HG03460 (cell line): Measurements from ENCODE around the gene ARAP1.

Source experiments
- ATAC-seq: cut with Tn5 transposase; IDR thresholded peaks from one replicate; pipeline ENCODE4 v1.9.1; 2021; ENCODE audit not compliant: unreplicated experiment

Gene ARAP1

DNA sequence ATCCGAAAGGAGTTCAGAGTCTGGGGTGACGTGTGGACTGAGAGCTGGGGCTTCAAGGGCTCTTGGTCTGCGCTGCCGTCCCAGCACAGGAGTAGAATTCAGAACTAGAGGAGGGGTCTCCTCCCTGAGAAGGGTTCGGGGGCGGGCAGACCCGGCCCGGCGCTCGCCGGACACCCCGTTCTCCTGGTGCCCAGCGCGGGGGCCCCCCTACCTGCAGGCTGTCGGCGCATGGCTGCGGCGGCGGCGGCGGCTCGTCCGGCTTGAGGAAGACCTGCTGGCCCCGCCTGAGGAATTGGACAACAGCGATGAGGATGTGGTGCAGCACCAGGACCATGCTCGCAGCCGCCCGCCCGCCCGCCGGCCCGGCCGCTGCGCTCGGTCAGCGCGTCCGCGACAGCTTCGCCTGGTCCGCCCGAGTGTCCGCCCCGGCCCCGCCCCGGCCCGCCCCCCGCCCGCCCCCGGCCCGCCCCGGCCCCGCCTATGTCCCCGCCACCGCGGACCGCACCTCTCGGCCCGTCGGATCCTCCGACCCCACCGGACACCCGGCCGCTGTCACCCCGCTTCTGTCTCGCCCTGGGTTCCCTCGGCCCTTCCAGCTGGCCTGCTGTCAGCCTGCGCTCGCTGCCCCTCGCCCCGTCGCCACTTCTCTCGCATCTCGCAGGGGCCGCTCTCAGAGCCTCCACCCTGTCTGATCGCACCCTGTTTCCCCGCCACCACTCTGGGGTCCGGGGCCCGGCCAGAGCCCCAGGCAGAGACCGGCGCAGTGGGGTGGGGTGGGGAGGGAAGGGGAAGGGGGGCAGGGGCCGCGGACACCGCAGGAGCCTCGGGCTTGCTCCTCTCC lies 109.9 kb downstream of the ARAP1 start:
- ATAC-seq = no peak

DNA sequence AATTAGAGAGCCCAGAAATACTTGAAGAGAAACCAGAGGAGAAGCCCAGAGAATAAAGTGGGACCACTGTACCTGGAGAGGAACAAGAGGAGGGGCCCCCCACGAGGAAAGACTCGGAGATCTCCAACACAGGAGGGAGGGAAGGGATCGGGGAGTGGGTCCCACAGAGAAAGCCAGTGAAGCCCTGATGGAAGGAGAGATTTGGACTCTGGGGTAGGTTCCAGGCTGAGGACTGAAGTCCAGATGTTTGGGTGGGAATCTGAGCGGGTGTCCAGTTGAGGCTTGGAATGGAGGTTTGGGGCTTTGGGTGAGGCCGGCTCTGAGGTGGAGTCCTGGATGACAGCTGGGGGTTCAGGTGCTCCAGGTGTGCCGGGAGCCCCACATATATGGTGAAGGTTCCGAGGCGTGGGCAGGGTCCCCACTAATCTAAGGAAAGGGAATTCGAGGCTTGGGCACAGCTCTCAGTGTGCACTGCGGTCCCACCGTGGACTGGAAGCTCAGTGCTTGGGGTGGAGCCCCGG lies 110.6 kb downstream of the ARAP1 start:
- ATAC-seq = no peak

DNA sequence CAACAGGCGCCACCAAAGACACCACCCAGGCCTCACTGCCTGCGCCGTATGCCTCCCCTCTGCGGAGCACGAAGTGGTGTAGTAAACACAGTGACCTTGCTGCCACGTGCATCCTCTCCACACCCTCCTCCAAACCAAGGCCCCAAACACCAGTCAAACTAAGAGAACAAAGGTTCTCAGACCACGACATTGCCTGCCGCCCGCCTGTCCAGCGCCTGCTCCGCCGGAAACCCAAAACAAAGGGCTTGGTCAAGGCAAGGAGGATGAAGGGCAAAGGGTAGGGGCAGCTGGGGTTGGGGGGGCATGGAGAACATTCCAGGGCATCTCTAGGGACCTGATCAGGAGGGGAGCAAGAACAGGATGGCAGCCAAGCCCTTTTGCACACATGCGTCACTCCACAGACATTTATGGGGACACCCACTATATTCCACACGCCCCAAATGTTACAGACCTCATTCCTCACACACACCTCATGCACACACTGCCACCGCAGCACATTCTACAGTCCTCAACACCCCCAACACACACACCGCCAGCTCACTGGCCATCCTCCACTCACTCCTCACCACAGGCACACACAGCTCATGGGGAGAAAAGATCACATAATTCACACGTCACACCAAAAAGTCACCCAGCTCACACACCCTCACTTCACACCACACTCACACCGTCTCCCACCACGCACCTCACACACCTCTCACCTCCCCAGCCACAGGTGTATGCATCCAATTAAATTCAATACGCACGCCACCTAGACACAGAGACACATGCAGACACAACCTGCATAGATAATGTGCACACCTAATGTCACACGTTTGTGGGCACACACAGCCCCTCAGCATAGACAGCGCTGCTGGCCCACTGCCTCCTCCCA lies 112.5 kb downstream of the ARAP1 start:
- no peak for ATAC-seq

DNA sequence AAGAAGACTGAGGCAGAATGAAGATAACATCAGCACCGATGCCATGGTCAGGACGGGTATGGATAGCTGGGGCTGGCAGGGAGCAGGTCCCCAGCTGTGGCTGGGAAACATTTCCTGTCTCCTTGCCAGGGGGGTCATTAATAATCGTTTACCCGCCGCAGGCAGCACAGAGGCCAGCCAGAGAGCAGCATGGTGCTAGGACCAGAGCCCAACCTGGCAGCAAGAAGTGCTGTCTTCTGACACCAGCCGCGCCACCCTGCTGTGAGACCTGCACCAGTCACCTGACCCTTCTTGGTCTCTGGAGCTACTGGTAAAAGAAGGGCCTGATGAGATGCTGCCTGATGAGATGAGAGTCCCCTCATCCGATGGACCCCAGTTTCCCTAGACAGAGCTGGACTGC lies 114.3 kb downstream of the ARAP1 start:
- ATAC-seq = no peak

DNA sequence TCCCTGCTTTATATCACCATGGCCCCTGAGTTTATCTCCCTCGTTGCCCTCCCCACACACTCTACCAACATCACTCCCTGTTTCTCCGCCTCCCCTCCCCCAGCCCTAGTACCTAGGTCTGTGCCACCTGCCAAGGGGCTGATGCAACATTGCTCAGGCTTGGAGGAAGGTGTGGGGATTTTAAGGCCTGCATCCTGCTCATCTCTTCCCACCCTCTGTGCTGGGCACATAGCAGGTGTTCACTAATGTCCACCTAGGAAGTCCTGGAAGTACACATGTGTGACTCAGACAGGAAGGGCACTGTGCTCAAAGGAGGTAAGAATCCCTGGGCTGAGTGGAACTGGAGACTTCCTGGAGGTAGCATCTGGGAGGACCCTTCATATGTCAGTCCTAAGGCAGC lies 115.0 kb downstream of the ARAP1 start:
- no peak for ATAC-seq

DNA sequence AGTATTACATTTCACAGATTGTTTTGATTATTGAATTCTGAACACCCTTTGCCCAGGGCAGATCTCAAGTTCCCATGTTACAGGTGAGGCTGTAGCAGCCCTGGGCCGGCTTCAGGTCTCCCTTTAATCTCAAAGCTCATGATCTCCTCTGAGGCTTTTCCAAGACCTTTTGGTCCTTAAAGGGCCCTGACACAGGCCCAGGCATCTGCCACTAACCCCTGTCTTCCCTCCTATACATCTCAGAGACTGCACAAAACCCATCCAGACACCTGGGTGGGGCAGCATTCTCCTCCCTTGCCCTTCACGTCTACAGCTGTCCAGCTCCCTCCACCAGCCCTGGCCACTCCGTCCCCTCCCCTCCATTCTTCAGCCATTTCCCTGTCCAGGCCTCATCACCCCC lies 115.8 kb downstream of the ARAP1 start:
- no peak for ATAC-seq

DNA sequence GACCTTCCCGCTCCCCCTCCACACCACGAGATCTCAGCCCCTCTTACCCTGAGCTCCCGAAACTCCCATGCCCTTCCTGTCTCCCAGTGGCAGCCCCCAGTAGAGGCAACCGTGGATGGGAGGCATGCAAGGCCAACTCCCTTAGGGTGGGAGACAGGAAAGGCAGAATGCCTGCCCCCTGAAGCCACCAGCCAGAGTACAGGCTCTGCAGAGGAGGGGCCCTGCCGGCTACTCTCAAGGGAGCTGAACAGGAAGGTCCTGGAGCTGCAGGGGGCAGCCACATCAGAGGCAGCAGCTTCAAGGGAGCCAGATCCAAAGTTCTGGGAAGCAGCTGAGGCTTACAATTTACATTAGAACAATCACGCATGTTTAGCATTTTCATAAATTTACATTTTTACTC lies 116.3 kb downstream of the ARAP1 start:
- ATAC-seq = no peak

DNA sequence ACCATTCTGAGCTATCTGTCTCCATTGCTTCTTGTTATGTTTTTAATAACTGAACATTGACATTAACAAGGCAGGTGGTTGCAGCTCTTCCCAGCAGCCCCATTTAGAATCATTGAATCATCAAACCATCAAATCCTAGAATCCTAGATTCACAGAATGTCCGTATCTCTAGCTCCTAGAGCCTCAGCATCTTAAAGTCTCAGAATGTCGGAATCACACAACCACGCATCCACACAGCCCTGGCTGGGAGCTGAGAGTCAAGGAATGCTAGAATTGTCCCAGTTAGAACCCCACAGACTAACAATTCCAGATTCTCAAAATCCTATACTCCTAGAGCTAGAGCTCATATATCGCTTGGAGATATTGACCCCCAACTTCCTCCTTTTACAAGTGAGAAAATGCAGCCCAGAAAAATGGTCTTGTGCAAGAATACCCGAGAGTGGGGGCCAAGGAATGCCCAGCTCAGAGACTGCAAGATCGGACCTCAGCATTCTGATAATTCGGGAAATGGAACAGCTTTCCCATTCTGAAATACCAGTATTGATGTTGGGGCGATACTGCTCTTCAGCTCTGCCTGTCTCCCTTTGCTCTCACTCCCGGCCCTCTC lies 116.8 kb downstream of the ARAP1 start:
- ATAC-seq = no peak
